SW 1271 (cell line): ENCODE results near the gene FCRL4.
"Not testable (repeated sequence)": the region's sequence is repeated elsewhere in the genome, so short reads cannot be mapped to it uniquely, and the experiment has no call there.

Source experiments
- DNase-seq, 2 experiments: peaks; one replicate each; lab custom pipeline; 2025; lab: John Stamatoyannopoulos, UW

The FCRL4 gene

DNA sequence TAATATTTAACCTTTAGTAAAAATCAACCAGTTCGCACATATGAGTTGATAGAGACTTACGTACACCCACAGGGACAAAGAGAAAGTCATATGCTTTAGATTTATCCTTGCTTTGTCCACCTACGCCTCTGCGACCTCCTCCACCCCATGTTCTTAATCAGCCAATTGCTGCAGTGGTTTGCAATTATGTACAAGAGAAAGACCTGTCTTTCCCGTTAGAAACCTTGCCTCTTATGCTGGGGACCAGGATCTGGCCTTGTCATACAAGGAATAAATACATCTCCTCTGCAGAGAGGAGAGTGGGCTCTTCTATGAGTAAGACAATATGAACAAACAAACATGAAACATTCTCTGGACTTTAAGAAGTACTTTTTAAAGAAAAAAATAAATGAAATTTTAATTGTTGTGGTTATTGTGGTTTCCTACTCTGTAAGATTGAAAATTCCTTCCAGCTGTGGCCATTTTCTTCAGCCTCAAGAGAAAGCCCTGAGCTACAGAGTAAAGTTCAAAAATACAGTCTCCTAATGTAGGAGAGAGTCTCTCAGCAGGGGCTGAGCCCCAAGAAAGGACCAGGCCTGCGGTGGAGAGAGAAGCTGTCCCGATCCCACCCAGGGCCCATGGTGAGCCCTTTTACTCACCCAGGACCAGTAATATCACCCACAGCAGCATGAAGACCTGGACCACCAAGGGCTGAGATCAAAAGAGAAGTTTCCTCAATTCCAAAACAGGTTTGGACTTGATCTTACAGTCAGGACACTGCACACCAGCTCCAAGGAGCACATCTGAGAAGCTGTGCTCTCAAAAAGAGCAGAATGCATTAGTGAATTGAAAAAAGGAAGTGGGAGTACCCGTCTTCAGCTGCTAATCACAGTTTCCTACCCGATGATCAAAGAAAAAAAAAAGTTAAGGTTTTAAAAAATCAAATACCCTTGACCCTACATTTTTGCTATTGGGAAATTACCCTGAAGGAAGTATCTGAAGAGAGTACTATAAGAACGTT lies 45.9 kb downstream of the FCRL4 start, which contains the start of gene FCRL5:
FCRL5 (minus strand) TSS at position 822 of the 1,000 bp plus-strand sequence; CDS start at position 669, 153 bp downstream.
- DNase-seq = no peak

DNA sequence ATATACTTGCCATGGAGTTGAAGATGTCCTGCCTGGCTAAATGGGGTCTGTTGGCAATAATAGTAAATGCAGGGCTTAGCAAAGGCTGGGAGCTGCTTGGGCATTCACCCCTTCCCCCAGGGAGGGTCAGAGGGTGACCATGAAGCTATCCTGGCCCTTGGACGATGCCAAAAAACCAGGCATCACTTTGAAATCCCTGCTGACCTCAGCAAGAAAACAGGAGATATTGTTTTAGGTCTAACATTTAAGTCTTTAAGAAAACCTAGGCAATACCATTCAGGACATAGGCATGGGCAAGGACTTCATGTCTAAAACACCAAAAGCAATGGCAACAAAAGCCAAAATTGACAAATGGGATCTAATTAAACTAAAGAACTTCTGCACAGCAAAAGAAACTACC lies 49.8 kb downstream of the FCRL4 start:
- DNase-seq = not testable (repeated sequence)

DNA sequence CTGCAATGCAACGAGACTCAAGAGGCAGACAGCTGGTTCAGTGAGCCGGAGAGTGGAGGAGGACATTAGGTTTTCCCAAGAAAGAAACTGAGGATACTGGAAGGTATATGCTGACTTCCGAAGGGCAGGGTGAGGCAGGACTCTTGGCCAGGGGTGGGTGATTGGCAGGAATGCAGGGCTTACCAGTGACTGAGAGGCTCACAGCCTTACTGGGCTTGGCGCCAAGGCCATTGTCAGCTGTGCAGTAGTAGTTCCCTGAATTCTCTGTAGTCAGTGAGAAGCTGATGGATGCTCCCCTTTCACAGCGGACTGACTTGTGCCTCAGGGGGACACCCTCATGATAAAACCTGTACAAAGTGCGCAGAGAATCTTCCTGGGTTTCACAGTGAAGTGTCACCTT lies 55.2 kb downstream of the FCRL4 start:
- DNase-seq = no peak

DNA sequence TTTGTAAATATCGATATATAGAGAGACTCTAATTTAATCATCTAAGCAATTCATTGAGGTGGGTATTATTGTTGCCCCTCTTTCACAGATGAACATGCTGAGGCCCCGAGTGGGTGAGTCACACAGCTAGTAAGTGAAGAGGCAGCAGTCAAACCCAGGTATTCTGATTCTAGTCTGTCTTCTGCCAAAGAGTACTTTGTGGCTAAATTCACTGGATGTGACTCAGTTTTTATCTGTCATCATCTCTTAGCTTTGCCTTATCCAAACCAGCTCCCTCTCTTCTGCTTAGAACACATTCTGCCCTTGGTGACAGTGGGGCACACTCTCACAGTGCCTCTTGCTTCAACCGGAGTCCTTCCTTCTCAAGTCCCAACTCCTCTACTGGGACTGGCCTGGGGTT lies 57.0 kb downstream of the FCRL4 start:
- no peak for DNase-seq

DNA sequence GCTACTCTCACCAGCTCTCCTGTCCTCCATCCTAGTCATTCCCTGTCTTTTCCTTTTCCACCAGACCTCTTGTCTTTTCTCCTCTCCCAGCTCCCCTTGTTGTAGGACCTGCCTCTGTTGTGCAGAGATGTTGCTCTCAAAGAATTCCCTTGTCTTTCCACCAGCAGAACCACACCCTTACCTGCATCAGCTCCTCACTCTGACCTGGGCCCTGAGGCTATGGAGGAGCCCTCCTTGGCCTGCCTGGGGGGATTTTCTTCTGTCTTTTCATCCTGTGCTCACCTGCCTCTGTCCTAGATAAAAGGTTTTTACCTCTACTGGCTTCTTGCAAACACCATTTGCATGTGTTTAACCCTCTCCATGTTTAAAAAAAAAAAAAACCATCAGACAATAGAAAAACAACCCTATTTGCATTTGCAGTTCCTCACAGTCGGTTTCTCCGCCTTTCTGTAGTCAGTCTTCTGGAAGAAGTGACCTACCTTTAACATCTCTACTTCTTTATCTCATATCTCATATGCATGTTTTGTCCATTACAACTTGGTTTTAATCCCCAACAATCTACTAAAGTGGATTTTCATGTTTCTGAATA lies 57.6 kb downstream of the FCRL4 start:
- no peak for DNase-seq

DNA sequence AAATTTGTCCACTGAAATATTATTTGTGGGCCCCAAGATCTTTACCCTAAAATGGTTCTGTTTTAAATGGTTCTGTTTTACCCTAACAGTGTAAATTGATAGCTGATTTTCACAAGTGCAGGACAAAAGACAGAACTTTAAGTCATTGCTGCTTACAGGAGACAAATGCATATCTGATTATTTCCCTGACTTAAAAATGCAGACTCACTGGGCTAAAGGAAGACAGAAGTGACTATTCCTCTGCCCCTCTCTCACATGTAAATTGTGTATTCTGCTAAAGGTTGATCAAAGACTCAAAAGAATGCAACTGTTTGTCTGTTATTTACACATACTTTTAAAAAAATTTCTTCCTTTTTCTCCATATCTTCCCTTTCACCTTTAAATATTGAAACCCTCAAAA lies 58.3 kb downstream of the FCRL4 start:
- DNase-seq = no peak

DNA sequence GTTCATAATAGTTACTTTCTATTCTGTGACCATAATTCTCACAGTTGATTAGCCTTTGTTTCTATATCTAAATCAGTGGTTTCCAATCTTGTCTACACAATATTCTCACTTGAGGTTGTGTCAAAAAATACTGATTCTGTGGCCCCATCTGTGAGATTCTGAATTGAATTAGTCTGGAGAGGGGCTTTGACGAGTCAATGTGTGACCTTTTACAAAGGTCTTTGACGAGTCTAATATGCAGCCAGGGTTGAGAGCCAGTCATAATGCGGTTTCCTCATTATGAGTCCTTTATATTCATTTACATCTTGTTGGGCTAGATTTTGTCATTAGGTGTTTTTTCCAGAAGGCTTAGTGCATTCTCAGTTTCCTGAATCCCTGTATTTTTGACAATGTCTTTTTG lies 65.3 kb downstream of the FCRL4 start:
- no peak for DNase-seq

DNA sequence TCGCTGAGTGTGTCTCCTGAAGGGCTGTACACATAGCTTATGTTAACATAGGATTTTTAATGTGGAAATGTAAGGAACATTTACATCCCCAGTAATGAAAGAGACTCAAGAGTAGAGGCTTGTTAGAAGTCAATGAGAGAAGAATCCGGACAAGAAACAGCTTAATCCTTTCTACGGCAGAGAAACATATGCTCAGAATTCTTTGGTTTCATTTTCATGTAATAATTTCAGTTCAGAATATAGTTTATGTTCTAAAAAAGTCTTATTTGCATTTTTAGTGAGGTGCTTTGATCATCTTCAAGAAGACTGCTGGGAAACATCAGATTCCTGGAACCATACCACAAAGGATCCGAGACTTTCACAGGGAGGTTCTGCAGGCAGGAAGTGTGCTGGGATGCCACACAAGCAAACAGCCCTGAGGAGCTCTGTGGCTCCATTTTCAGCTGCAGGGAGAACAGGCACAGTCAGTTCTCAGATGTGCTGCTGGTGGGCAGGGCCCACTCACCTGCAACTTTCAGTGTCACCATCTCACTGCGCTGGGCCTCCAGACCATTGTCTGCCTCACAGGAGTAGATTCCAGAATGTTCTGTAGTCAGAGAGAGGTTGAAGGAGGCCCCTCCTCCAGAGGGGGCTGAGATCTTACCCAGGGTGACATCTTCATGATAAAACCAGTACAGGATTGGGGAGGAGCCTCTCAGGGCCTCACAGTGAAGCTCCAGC lies 74.0 kb downstream of the FCRL4 start:
- no peak for DNase-seq
